Activated T-cell treated with anti-CD3 and anti-CD28 coated beads, Interleukin-2, amount 50 U/mL, for 1 hour (primary cell): ENCODE measurements around the gene PRPF19.

Experiments
- DNase-seq: peaks from one replicate; pipeline ENCODE4 v3.0.0-alpha.2; 2020

PRPF19 gene

DNA sequence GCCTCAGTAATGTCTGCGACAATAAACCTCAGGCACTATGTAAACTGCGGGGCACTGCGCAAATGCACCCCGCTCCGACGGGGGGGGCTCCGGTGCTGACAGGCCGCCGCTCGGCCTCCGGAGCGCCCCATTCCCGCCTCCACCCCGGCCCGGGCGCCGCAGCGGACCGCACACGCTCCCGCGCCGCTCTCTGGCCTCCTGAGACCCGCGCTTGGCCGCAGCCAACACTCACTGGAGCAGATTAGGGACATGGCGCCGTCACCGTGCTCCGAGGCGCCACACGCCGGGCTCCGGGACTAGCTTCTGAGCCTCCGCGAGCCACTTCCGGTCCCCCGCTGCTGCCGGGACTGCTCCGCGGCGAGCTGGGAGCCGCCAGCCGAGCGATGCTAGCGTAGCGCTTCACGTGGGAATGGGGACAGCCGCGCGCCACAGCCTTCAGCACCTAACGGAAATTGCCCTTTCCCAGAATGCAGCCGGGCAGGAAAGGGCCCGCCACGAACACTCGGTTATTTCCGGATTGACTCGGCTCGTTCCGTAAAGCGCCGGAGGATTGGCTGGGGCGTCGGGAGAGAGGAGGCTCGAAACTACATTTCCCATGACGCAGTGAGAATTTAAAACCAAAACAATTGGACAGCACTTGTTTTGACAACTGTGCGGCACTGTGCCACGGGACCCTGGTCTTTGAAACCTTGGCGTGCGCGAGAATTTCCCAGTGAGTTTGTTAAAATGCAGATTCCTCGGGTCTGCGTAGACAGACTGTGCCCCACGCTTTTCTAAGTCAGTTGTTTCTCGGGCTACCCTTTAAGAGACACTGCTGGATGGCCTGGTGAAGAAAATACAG, at the start of gene PRPF19:
Gene PRPF19 (minus strand): TSS at position 454 of the 841 bp plus-strand sequence. CDS start 203 bp downstream, at position 251.
- DNase-seq = peak; percentile 98

DNA sequence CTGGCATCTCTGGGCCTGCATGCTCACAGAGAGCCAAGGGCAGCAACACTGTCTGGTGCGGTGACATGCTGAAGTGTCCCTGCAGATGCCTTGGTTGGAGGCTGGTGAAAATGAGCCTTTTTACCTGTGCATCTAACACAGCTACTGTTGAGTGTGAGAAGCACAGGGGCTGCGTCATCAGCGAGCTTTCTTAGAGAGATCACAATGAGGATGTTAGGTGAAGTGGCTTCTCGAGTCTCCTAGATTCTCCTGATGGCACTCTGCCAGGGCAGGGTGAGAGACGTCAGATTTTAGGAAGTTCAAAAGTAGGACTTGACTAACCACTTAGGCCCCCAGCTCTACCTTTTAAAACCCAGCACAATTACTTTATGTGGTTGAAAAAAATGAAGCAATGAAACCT, 49.2 kb upstream of the PRPF19 start:
- no peak for DNase-seq

DNA sequence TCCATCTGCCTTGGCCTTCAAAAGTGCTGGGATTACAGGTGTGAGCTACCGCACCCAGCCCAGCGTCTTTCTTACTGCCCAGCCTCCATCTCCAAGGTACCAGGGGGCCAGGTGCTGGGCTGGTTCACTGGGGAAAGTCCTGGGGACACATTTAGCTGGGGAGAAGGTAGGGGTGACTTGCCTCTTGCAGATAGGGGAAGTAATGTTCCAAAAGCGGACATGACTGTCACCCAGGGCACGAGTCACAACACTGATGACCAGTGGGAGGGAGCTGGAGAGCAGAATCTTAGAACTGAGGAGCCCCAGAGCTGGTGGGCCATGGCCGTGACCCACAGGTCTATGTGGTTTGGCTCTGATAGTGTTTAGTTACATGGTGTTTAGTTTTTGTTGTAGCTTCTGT, 48.0 kb upstream of the PRPF19 start:
- no peak for DNase-seq

DNA sequence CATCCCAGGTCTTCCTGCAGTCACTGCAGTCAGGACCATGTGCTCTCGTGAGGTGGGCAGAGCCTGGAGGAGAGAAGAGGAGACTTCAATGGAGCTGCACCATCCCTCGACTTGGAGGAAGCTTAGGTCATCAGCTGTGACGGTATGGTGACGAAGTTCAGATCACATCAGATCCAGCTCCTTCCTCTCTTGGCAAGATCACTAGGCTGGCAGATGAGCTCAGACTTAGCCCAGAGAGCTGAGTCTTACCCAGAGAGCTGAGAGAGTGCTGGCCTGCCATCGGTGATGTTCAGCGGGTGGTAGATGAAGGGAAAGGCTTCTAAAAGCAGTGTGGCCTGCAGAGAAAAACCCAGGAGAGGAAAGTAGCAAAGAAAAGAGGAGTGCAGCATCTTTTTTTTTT, 47.4 kb upstream of the PRPF19 start:
- DNase-seq = no peak

DNA sequence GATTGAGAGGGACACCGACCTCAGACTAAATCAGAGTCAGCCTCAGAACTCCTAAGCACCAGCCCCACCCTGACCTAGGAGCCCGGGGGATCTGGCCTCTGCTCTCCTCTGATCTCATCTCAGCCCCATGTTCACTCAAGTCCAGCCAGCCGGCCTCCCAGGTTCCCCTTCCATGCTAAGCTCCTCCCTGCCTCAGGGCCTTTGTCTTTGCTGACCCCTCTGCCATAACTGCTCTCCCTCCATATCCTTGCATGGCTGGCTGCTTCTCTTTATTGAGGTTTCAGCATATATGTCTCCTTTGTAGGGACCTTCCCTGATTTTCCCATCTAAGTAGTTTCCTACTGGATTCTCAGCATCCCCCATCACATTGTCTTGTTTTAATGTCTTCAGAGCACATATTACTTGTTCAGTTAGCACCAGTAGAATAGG, 46.4 kb upstream of the PRPF19 start:
- no peak for DNase-seq

DNA sequence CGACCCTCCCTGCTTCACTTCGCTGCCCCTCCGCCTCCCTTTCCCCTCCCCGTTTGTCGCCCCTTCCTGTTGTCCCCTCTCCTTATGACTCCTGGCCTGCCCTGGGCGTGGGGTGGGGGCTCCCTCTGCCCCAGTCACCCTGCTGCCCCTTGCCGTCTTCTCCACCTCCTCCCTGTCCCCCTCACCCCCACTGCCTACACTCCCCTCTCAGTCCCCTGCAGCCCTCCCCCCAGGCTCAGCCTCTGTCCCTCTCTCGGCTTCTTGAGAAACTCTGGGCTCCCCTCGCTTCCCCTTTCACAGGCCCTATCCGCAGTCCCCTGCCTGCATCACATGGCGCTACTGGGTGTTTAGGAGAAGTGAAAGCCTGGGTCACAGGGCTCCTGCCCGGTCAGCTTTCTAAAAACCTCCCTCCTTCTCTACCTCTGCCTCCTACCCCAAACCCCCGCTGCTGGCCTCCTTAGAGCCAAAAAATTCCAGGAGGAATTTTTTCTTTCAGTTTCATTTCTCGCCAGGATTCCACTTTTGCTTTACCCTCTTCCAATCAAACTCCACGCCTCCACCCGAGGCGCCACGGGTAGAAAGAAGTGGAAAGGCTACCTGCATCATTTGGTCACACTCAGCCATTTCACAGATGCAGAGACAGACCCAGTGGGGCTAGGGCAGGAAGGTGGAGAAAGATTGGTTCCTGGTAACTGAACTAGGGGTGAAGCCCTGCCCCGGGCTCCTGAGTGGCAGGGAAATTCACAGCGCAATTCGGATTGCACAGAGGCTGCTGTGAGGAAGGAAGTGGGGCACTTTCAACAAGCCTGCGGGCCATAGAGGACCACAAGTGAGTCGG, 45.7 kb upstream of the PRPF19 start, which contains the start of gene SLC15A3:
Gene SLC15A3 (minus strand): TSS at position 273 of the 838 bp plus-strand sequence. CDS start 625 bp downstream, outside the sequence.
- peak; percentile 44 for DNase-seq

DNA sequence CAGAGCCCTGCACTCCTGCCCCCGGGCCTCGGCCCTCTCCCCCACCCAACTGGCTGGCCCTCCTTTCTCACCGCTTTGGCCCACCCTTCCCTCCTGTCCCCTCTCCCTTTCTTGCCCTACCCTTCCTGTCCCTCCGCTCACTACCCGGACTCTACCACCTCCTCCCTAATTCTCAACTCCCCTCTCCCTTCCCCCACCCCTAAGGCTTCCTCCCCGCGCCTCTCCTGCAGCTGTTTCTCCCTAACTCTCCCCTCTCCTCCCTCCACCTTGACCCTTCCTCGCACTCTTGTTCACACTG, 45.2 kb upstream of the PRPF19 start:
- no peak for DNase-seq

DNA sequence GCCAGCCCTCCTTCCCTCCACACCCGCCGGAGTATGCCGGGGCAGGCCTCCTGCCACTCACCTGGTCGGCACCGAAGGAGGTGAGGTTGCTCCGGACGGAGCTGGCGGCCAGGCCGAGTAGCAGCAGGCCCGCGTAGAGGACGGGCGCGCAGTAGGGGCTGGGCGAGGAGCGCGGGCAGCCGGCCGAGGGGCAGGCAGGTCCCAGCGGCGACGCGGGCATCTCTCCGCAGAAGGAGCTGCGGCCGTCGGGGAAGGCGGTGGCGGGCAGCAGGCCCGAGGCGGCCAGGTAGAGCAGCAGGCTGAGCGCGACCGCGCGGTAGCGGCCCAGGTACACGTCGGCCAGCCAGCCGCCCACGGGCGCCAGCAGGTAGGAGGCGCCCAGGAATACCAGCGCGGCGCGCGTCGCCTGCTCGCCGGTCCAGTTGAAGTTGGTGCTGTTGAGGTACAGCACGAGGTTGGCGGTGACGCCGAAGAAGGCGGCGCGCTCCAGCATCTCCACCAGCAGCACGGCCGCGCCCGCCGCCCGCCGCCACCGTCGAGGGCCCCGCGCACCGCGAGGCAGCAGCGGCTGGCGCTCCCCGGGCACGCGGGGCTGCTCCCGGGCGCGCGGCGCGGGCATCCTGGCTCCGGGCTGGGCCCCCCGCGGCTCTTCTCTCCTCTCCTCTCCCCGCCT, 44.7 kb upstream of the PRPF19 start:
- peak; percentile 57 for DNase-seq

DNA sequence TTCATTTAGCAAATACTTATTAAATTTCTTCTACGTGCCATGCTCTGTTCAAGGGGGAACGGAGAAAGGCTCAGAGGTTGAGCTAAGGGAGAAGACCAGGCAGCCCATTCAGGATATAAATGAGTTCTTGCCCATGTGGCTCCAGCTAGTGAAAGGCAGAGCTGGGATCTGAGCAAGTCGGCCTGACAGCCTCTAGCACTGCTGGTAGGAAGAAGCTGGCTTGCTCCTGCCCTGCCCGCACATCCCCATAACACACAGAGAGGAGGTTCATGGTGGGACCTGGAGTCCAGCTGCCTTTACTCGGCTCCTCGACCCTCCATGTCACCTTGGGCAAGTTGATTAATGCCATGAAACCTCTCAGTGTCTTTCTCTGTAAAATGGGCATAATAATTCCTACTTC, 43.6 kb upstream of the PRPF19 start:
- peak; percentile 15 for DNase-seq

DNA sequence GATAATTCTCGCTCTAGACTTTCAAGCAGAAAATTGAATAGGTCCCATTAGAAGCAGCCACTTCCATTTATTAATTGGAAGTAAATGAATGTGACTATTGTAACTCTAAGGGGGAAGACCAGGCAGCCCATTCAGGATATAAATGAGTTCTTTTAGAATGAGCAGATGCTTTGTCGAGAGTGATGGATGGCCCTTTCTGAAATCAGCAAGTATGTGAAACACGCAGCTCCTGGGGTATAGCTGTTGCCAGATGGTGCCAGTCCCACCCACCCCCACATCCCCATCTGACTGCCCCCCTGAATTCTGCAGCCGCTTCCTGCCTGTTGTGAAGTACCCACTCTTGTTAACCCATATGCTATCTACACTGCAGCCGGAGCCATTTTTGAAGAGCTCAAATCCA, 41.9 kb upstream of the PRPF19 start:
- DNase-seq = no peak

DNA sequence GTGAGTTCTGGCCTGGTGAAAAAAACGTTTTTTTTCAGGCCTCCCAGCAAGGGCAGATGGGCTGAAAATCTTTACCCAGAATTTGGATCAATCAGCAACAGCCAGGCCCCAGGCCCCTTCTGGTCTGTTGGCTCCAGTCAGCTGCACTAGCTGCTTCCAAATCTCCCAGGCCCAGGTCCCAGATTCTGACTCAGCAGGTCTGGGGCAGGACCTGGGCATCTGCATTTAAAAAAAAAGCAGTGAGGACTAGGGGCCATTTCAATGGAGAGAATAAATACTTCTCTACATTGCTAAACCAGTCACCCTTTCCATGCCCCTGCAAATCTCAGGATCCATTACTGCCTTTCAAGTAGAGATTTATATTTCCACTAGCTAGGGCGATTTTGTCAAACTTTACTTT, 41.3 kb upstream of the PRPF19 start:
- DNase-seq = no peak

DNA sequence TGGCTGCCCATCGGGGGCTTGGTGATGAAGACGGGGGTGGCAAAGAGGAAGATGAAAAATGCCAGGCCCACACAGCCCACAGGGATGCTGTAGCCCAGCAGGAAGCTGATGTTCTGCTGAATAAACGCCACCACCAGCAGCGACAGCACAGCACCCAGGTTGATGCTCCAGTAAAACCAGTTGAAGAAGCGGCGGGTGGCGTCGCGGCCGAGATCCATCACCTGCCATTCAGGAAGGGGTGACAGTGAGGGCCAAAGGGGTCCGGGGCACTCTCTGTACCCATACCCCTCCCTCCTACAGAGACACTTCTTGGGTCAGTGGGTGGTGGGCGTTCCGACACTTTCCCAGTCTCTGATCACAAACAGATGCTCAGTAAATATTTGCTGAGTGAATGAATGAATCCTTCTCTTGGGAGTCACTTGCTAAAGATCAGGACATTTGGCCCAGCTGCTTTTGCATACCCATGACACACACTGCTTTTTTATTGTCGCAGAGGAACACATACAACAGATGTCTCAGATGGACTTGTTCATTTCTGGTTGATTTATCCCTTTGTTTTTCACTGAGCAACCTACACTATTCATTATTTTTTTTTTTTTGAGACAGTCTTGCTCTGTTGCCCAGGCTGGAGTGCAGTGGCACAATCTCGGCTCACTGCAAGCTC, 40.3 kb upstream of the PRPF19 start:
- DNase-seq = no peak

DNA sequence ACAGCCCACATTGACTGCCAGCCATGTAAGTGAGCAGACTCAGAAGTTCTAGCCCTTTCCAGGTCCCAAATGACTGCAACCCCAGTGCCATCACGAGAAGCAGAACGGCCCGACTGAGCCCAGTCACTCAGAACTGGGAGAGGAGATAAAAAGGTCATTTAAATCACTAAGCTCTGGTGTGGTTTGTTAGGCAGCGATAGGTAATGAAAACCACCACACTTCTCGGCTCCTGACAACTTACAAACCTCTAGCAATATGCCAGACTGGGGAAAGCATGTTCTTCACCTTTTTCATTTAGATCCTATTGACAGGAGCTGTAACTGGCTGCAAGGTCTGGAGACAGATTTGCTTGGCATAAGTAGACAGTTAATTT, 38.9 kb upstream of the PRPF19 start:
- DNase-seq = no peak

DNA sequence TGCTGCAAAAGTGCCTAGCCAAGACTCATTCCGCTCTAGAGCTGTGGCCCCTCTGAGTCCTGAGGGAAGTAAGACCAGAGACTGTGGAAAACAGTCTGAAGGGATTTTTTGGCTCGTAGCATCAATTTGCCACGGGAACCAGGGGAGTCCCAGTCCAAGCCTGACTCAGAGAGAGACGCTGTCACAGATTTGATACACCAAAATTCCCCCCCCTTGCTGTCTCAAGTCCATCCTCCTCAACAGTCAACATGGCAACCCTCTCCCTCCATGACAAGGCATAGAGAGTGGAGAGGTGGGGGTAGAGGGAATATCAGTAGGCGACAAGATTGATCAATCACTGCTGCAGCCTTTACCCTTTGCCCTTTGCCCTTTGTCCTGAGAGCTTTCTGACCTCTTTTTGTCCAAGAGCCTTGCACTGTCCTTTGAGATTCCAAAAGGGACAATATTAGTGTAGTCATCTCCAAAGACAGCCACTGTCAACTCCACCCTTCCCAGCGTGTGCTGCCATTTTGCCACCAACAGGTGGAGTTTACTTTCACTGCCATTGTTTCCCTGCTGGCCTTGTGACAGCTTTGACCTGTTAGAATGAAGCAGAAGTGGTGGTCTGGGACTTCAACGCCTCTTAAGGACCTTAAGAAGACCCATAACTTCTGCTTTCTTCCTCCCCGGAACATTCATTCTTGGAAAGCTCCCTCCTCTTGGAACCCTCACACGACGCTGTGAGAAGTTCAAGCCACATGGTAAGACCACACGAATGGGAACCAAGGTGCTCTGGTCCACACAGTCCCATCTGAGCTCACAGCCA, 38.3 kb upstream of the PRPF19 start:
- DNase-seq = peak; percentile 14

DNA sequence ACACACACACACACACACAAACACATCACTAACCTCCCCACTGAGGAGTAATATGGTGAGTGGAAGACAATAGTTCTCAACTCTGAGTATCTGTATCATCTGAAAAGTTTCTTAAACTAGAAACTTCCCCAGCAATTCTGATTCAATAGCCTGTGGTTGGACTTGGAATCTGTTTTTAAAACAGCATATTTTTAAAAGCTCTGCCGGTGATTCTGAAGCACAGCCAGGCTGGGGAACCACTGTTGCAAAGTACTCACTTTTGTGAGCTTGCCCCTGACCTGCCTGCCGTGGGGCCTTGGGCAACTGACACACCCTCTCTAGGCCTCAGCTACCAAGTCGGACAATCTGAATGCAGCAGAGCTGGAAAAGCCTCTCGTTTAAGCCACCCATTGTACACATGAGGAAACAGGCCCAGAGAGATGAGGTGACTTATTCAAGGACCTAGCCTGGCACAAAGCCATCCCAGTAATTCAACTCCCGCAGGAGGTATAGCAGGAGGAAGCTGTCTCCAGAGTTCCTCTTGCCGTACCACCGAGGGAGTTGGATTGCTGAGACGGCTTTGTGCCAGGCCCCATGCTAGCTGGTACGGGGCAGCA, 36.7 kb upstream of the PRPF19 start:
- DNase-seq = no peak

DNA sequence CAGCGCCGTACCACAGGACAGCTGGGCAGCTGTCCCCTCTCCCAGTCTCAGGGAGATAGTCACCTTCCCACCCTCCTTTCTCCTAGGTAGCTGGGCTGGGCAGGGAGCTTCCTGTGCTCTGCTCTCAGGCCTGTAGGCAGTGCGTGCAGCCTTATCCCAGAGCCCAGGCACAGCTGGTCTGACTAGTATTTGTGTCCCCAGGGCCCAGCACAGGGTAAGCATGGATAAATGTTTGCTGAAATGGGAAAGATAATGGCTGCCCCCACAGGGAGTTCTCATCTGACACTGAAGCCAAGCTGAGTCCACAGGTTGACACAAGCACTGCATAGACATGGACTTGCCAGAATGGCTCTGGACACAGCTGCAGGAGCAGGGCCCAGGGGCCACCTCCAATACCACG, 35.8 kb upstream of the PRPF19 start:
- DNase-seq = no peak

DNA sequence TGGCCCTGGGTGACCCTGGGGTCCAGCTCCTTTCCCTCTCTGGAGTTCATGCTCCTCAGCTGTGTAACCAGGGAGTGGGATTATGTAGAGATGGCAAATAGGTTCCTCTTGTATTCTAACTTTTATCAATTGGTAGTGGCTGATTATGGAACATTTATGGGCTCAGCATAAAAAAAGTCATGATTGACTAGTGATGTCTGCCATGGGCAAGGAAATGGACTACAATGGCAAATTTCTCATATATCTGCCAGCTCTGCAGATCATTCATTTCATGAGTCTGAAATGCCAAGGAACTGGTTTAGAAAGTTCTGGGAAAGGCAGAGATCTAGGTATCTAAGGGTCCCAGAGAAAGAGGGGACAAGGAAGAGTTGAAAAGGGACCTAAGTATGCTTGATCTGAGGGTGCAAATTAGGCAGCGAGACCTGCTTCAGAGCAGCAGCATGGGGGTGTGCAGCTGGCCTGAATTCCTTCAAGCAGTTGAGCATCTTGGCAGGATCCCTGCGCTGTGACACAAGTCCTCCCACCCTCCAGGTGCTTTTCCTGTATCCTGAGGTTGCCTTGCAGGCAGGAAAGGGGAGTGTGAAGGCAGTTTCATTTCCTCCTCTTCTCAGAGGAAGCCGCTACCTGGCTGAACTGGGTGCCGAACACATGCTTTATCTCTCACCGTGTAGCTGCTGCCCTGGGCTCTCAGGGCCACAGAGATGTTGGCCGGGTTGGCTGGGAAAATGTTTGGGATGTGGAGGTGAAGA, 35.2 kb upstream of the PRPF19 start:
- DNase-seq = no peak

DNA sequence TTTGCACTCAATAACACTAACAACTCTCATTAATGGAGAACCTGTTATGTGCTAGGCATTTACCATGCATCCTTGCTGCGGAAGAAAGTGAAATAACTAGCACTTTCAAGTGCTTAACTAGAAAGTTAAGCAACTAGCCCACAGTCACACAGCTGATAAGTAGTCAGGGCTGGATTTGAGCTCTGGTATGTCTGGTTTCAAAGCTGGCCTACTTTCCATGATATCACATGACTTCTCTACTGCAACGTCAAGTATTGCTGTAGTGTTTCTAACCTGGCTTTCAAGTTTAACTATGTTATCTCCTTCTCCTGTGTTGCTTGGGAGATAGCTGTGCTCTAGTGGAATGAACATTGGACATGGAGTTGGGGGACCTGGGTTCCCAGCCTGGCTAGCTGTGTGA, 33.5 kb upstream of the PRPF19 start:
- no peak for DNase-seq

DNA sequence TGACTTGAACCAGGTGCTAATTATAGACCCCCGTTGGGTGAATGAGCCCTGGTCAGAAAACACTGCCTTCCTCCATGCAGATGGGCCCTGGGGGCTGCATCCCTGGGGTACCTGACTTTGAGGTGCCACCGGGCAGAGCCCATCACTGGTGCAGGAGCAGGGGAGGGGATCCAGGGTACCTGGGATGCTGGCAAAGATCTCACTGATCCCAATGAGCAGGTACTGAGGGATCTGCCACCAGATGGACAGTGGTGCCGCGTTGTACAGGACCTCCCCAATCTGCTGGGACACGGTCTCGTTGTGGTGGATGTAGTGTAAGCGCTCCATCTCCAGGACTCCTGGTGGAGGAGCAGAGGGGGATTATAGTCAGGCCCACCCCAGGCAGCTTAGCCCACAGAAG, 32.9 kb upstream of the PRPF19 start:
- no peak for DNase-seq

DNA sequence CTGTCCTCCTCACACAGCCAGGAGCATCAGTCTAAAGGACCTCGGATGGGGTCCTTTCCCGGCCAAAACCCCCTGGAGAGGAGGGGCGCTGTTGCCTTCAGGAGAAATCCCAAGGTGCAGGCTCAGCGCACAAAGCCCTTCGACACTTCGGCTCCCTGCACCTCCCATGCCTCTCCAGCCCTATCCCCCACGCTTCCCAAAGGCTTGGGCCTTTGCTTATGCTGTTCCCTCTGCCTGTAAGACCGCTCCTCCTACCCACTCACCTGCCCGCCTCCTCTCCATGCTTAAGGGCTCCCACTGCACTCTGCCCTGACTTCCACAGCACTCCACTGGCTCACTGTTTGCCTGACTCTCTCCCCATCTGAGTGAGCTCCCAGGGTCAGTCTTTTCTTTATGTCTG, 32.1 kb upstream of the PRPF19 start:
- no peak for DNase-seq

DNA sequence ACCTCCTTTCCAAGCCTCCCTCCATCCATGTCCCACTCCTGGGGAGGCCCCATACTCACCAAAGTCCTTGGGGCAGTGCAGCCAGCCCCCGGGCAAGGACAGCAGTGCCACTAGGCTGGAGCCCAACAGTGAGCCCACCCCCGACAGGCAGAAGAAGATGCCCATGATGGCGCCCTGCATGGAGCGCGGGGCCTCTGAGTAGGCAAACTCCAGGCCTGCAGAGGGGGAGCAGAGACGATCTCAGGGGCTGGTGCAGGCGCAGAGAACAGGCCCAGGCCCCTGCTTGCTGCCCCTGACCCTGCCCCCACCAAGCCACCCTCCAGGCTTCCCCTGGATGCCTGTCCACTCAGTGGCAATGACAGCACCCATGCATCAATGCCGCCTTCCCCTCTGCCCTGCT, 31.4 kb upstream of the PRPF19 start:
- DNase-seq = no peak
